Esophagus muscularis mucosa (tissue), 4 donors: ENCODE results near the gene OR5M8. TPM values are rescaled to one million over a fixed set of nuclear protein-coding genes. Genes with fewer than 3 reads are reported as not detected.

Experiments
- DNase-seq: peaks from one replicate; pipeline ENCODE4 v3.0.0-alpha.2; 2017; ENCODE audit errors: extremely low spot score
- H3K27ac ChIP-seq, 4 donors: fragments of 200-600 bp; sonication (generic); replicated peaks in 1 of 4; 1 replicate in 3 of 4; 2 replicates in 1 of 4; pipeline ENCODE4 v1.5.1; 2016 to 2019; ENCODE audit warnings: mild to moderate bottlenecking in 1 of 4
- H3K27me3 ChIP-seq, 4 donors: fragments of 200-600 bp; sonication (generic); one replicate each; pipeline versions ENCODE4 v1.5.1 to v1.6.0; 2016 to 2019
- H3K36me3 ChIP-seq, 4 donors: fragments of 200-600 bp; sonication (generic); one replicate each; pipeline ENCODE4 v1.5.1; 2016 to 2019
- H3K4me1 ChIP-seq, 4 donors: fragments of 200-600 bp; sonication (generic); one replicate each; pipeline ENCODE4 v1.5.1; 2016 to 2019
- H3K4me3 ChIP-seq, 4 donors: fragments of 200-600 bp; sonication (generic); 1 replicate in 2 of 4; 2 replicates in 2 of 4; pipeline ENCODE4 v1.5.1; 2016 to 2019; ENCODE audit warnings: mild to moderate bottlenecking in 4 of 4, moderate library complexity in 1 of 4
- H3K9me3 ChIP-seq, 4 donors: fragments of 200-600 bp; sonication (generic); 1 replicate in 3 of 4; 2 replicates in 1 of 4; pipeline ENCODE4 v1.5.1; 2016 to 2019
- EP300 ChIP-seq: sonication (generic); formaldehyde crosslinking; IDR thresholded peaks from one replicate; pipeline ENCODE4 v1.6.1; 2017; ENCODE audit warnings: antibody characterized with exemption
- POLR2A ChIP-seq: fragments of 450-650 bp; IDR thresholded peaks from one replicate; pipeline ENCODE4 v1.6.1; 2017; ENCODE audit warnings: antibody characterized with exemption, moderate library complexity, mild to moderate bottlenecking, low read depth
- POLR2AphosphoS5 ChIP-seq, 2 donors: sonication (generic); formaldehyde crosslinking; IDR thresholded peaks; one replicate each; pipeline ENCODE4 v1.6.1; 2017; ENCODE audit warnings: antibody characterized with exemption in 2 of 2
- WGBS: methylation state at CpG from one replicate; pipeline ENCODE4 v1.1.5; 2018; 5-methylcytosine and 5-hydroxymethylcytosine counted together
- intact Hi-C: fragments of 100-400 bp; cut with DNase I; formaldehyde crosslinking; loops from one replicate; pipeline ENCODE4 v1.15.1; 2023
- total RNA-seq, 4 donors: library from RNA; depleted of rRNA; stranded (reverse); fragments of >200 nt; gene quantifications; one replicate each; pipeline versions ENCODE4 v1.1.0 to v1.2.1, GENCODE V29; 2016
- TF ChIP-seq, protein P1 (sequence below), 3 experiments: fragments of 200-600 bp in 2 of 3; fragments of 450-650 bp in 1 of 3; sonication (generic) in 2 of 3; IDR thresholded peaks; one replicate each; pipeline ENCODE4 v1.5.1; 2017 to 2019; ENCODE audit warnings: antibody characterized with exemption in 3 of 3, mild to moderate bottlenecking in 2 of 3, moderate library complexity in 1 of 3

OR5M8 gene
- total RNA-seq: not detected

DNA sequence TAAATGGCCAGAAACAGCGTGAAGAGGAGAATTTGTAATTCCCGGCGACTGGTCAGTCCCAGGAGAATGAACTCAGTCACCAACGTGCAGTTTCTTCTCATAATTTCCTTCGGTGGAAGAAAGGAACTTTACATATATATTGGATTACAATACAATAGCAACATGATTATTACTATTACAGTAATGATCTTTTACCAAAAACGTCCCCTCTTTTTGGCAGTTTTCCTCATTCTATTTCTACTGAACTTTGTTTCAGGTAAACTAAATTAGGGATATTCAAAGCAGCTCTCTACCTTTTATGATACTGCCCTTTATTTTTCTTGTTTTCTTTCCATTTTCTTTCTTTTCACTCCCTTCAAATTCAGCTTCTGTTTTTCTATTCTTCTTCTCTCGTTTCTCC lies at the start of gene OR5M8:
Gene OR5M8 (minus strand): TSS at position 101 of the 400 bp plus-strand sequence. CDS start 0 bp downstream, at position 101.
- WGBS: 79% methylated on average over 7 of the region's 7 CpGs
- intact Hi-C loops: no loop called here

GRCh38 chr11:56533054-56533740 lies 42.0 kb upstream of the OR5M8 start:
- H3K4me3 ChIP-seq: no peak overlapping the region
- DNase-seq: no peak
- TF ChIP-seq POLR2A: no peak
- no peak for TF ChIP-seq EP300
- TF ChIP-seq POLR2AphosphoS5 (IDR thresholded peaks at IDR 0.05): no peak
- TF ChIP-seq, protein P1, sequence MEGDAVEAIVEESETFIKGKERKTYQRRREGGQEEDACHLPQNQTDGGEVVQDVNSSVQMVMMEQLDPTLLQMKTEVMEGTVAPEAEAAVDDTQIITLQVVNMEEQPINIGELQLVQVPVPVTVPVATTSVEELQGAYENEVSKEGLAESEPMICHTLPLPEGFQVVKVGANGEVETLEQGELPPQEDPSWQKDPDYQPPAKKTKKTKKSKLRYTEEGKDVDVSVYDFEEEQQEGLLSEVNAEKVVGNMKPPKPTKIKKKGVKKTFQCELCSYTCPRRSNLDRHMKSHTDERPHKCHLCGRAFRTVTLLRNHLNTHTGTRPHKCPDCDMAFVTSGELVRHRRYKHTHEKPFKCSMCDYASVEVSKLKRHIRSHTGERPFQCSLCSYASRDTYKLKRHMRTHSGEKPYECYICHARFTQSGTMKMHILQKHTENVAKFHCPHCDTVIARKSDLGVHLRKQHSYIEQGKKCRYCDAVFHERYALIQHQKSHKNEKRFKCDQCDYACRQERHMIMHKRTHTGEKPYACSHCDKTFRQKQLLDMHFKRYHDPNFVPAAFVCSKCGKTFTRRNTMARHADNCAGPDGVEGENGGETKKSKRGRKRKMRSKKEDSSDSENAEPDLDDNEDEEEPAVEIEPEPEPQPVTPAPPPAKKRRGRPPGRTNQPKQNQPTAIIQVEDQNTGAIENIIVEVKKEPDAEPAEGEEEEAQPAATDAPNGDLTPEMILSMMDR (IDR thresholded peaks at IDR 0.05): no peak
- H3K9me3 ChIP-seq: no peaks in the 10 kb centered on the region
- H3K4me1 ChIP-seq: no peaks in the 10 kb centered on the region
- H3K36me3 ChIP-seq: no peaks in the 10 kb centered on the region
- 74% methylated on average over 3 of the region's 3 CpGs for WGBS
- no peak overlapping the region for H3K27ac ChIP-seq
- H3K27me3 ChIP-seq: no peaks in the 10 kb centered on the region
- intact Hi-C loops: no loop called here

More for the DNA sequence above, at the start of gene OR5M8:
- TF ChIP-seq, protein P1 (IDR thresholded peaks at IDR 0.05): no peak
- no peak for TF ChIP-seq POLR2A
- TF ChIP-seq EP300: no peak
- no peak for TF ChIP-seq POLR2AphosphoS5 (IDR thresholded peaks at IDR 0.05)
- DNase-seq: no peak
- Histone ChIP-seq H3K4me1 (no peaks in the 10 kb centered on the region), H3K27me3 (no peaks in the 10 kb centered on the region), H3K4me3 (no peak within 1 kb of the TSS), H3K36me3 (no peaks in the 10 kb centered on the region), H3K9me3 (peaks cover 0 to 7% (median 0%) of the 10 kb centered on the region in 4 donors), H3K27ac (no peak within 1 kb of the TSS)

GRCh38 chr11:56531856-56532255 lies 40.7 kb upstream of the OR5M8 start:
- Histone ChIP-seq H3K27me3 (no peaks in the 10 kb centered on the region), H3K36me3 (no peaks in the 10 kb centered on the region), H3K27ac (no peak overlapping the region), H3K4me3 (no peak overlapping the region), H3K4me1 (no peaks in the 10 kb centered on the region), H3K9me3 (no peaks in the 10 kb centered on the region)
- no peak for DNase-seq
- WGBS: 77% methylated on average over 2 of the region's 2 CpGs
- intact Hi-C loops: no loop called here
- TF ChIP-seq POLR2A (no peak), EP300 (no peak), POLR2AphosphoS5 (IDR thresholded peaks at IDR 0.05) (no peak)
- TF ChIP-seq, protein P1 (IDR thresholded peaks at IDR 0.05): no peak

- 66% methylated on average over 5 of the region's 5 CpGs for WGBS
- Histone ChIP-seq H3K27me3 (no peaks in the 10 kb centered on the region), H3K4me3 (no peak overlapping the region), H3K27ac (no peak overlapping the region), H3K4me1 (no peaks in the 10 kb centered on the region), H3K36me3 (no peaks in the 10 kb centered on the region), H3K9me3 (no peaks in the 10 kb centered on the region)
- DNase-seq: no peak
- intact Hi-C loops: no loop called here
- TF ChIP-seq, protein P1 (IDR thresholded peaks at IDR 0.05): no peak
- no peak for TF ChIP-seq EP300
- no peak for TF ChIP-seq POLR2A
- no peak for TF ChIP-seq POLR2AphosphoS5 (IDR thresholded peaks at IDR 0.05)
These were observed 30.8 kb upstream of the OR5M8 start for GRCh38 chr11:56522008-56522407.

DNA sequence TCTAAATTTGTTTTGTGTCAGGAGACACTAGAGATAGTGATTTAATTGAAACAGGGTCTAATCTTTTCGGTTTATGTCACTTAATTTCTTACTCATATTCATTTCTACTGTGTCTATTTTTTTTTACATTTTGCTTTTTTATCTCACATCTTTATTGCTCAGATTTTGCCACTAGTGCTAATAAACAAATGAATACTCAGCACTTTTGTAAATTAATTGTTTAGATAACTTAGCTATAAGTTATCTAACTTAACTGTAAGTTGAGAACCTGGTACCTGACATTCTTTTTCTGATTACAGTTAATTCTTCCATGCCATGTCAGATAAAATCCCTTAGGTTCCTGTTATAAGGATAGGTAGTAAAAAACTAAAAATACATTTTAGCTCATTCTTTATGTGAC lies 22.1 kb upstream of the OR5M8 start:
- intact Hi-C loops: no loop called here
- Histone ChIP-seq H3K27ac (no peak overlapping the region), H3K4me3 (no peak overlapping the region), H3K27me3 (no peaks in the 10 kb centered on the region), H3K4me1 (no peaks in the 10 kb centered on the region), H3K36me3 (no peaks in the 10 kb centered on the region), H3K9me3 (no peaks in the 10 kb centered on the region)
- WGBS: 76% methylated on average over 1 of the region's 1 CpG
- TF ChIP-seq POLR2AphosphoS5 (IDR thresholded peaks at IDR 0.05) (no peak), EP300 (no peak), POLR2A (no peak)
- TF ChIP-seq, protein P1 (IDR thresholded peaks at IDR 0.05): no peak
- DNase-seq: no peak
